ENCODE measurements around the gene FAM76B. TPM values are rescaled to one million over a fixed set of nuclear protein-coding genes. Genes with fewer than 3 reads are reported as not detected.

The FAM76B gene
- total and polyA plus RNA-seq, 9 of the 15 experiments (the other 6 are each of a cell fraction or from before 2014, with no cell fraction given), result 22.5 to 60.0 (median 35.0) TPM

DNA sequence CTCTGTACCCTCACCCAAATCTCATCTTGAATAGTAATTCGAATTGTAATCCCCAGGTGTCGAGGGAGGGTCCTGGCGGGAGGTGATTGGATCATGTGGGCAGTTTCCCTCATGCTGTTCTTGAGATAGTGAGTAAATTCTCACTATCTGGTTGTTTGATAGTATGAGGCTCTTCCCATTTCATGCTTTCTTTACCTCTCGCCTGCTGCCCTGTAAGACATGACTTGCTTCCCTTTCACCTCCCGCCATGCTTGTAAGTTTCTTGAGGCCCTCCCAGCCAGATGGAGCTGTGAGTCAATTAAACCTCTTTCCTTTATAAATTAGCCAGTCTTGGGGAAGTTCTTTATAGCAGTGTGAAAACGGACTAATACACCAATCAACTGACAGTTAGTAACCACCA, 60.1 kb downstream of the FAM76B start (continued):
- TF ChIP-seq MAFG (tag; conservative IDR thresholded peaks at IDR 0.05) (no peak), DMBX1 (CRISPR knock-in tag; IDR thresholded peaks at IDR 0.05; ENCODE audit: borderline replicate concordance) (no peak), JUND (IDR thresholded peaks at IDR 0.05; ENCODE audit: borderline replicate concordance, low read depth, low read length) (no peak), JUND (tag; IDR thresholded peaks at IDR 0.05; ENCODE audit: borderline replicate concordance, low read depth, low read length) (no peak), HDAC8 (tag; IDR thresholded peaks at IDR 0.05) (no peak)

DNA sequence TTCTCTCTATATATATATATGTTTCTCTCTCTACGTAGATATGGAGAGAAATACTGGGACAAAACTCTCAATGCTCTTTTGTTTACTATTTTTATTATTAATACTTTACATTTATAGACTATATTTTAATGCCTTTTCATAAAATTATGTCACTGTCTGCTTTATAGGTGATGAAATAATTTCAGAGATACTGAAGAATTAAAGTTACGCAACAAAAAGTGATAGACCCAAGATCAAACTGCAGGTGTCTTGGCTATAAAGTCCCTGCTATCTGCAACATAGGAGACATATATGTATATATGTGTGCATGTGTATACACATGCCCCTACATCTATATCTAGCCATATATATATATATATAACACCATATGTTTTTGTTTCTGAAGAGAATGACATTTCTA, 60.8 kb downstream of the FAM76B start:
- Histone ChIP-seq H3K4me3 (no peak overlapping the region), H3K9ac (ENCODE audit: insufficient read depth in 1 of 2, low read depth in 2 of 2, low read length in 2 of 2) (no peak overlapping the region), H3K27me3 (ENCODE audit: control insufficient read depth in 2 of 2, insufficient read depth in 2 of 2, low read length in 2 of 2) (no peaks in the 10 kb centered on the region), H3K79me2 (ENCODE audit: control insufficient read depth, insufficient read depth, low read length) (no peaks in the 10 kb centered on the region), H3K36me3 (ENCODE audit: control insufficient read depth, insufficient read depth, low read length) (no peaks in the 10 kb centered on the region; the same call in 2 of the 3 replicates), H3K4me1 (replicated peaks in 1 of 2; ENCODE audit: control insufficient read depth in 2 of 2, insufficient read depth in 2 of 2, low read length in 2 of 2) (peaks cover 0 to 8% of the 10 kb centered on the region in 2 experiments; a peak in 2 of 5 replicates), H3K27ac (ENCODE audit: extremely low read depth, low read depth, low read length) (no peak overlapping the region), H3K9me1 (ENCODE audit: control insufficient read depth, insufficient read depth, low read length) (no peaks in the 10 kb centered on the region), H3K9me3 (replicated peaks; ENCODE audit: control insufficient read depth, insufficient read depth, low read depth, low read length) (no peaks in the 10 kb centered on the region; the same call in 1 of the 2 replicates), H3K4me2 (ENCODE audit: insufficient read depth, low read length) (no peak overlapping the region), H4K20me1 (replicated peaks; ENCODE audit: control insufficient read depth, insufficient read depth, low read length) (no peaks in the 10 kb centered on the region), H2AFZ (ENCODE audit: low read depth, low read length) (no peak overlapping the region)
- in situ Hi-C loops (cut with MboI), result no loop called here
- TF ChIP-seq NFIX (CRISPR knock-in tag; IDR thresholded peaks at IDR 0.05; ENCODE audit: low read depth), result no peak
- no peak for TF ChIP-seq RBM25 (IDR thresholded peaks at IDR 0.05; ENCODE audit: low read depth, low read length, severe bottlenecking)
- no peak for TF ChIP-seq CEBPG (CRISPR knock-in tag; IDR thresholded peaks at IDR 0.05)
- TF ChIP-seq CEBPG (tag; conservative IDR thresholded peaks at IDR 0.05 in 1 of 2, IDR thresholded peaks at IDR 0.05 in 1 of 2), result peak in 1 of 2 experiments; percentile 75; a peak in 2 of 4 replicates
- WGBS (ENCODE audit: insufficient coverage, low coverage, missing lambda C conversion rate), result 60% methylated on average over 2 of the region's 2 CpGs
- ChIA-PET CTCF (ENCODE audit: low intra/inter-chr PET ratio) (no interaction called here), POLR2A (no interaction called here)
- FAIRE-seq (no peak), DNase-seq (ENCODE audit: extremely low read depth in 1 of 4, low spot score in 3 of 4) (no peak), ATAC-seq (no peak)
- no TSS peak for BruUV-seq (replicated peaks)
- intact Hi-C loops (cut with micrococcal nuclease), result no loop called here

Data from K562 (cell line).